ENCODE data around the gene MS4A15. TPM values are rescaled to one million over a fixed set of nuclear protein-coding genes. Genes with fewer than 3 reads are reported as not detected.

MS4A15 gene
- total RNA-seq, 1 donor from 2014 or later: not detected

GRCh38 chr11:60771879-60772525 is 15.3 kb downstream of the MS4A15 start:
- Mint-ChIP-seq H3K4me3 (no peak overlapping the region), H3K36me3 (ENCODE audit: low read depth) (no peaks in the 10 kb centered on the region), H3K4me1 (ENCODE audit: low read depth) (peaks cover 5% of the 10 kb centered on the region), H3K27ac (no peak overlapping the region), H3K9me3 (no peaks in the 10 kb centered on the region), H3K27me3 (ENCODE audit: insufficient read depth) (peaks cover 4% of the 10 kb centered on the region)
- DNase-seq (ENCODE audit: low spot score): no peak
- intact Hi-C loops (cut with micrococcal nuclease): loop anchor here (10.0 kb wide), 1 partner anchor 413 kb away; no protein-coding TSS in a partner anchor

GRCh38 chr11:60772666-60773065 is 16.0 kb downstream of the MS4A15 start:
- Mint-ChIP-seq H3K27ac (no peak overlapping the region), H3K4me1 (ENCODE audit: low read depth) (peaks cover 5% of the 10 kb centered on the region), H3K4me3 (no peak overlapping the region), H3K27me3 (ENCODE audit: insufficient read depth) (peaks cover 8% of the 10 kb centered on the region), H3K36me3 (ENCODE audit: low read depth) (no peaks in the 10 kb centered on the region), H3K9me3 (no peaks in the 10 kb centered on the region)
- DNase-seq (ENCODE audit: low spot score): no peak
- intact Hi-C loops (cut with micrococcal nuclease): loop anchor here (10.0 kb wide), 1 partner anchor 412 kb away; no protein-coding TSS in a partner anchor

DNA sequence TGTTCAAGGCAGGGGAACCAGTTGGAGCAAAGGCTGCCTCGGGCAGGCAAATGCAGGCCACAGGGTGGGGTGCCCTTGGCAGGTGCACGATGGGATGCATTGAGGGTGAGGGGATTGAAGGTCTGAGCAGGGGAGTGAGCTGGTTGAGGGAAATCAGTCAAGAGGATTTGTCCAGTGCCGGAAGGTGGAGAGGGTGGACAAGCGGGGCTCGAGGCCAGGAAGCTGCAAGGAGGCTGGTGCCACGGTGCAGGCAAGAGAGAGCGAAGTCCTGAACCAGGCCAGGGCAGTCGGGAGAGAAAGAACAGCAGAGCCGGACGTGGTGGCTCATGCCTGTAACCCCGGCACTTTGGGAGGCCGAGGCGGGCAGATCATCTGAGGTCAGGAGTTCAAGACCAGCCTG is 18.1 kb downstream of the MS4A15 start:
- H3K36me3 Mint-ChIP-seq (ENCODE audit: low read depth): no peaks in the 10 kb centered on the region
- H3K9me3 Mint-ChIP-seq: no peaks in the 10 kb centered on the region
- no peak for DNase-seq (ENCODE audit: low spot score)
- intact Hi-C loops (cut with micrococcal nuclease): loop anchor here (1.0 to 10.0 kb wide), 3 partner anchors 58 to 410 kb away; no protein-coding TSS in a partner anchor
- H3K4me1 Mint-ChIP-seq (ENCODE audit: low read depth): peaks cover 5% of the 10 kb centered on the region
- H3K27ac Mint-ChIP-seq: no peak overlapping the region
- H3K4me3 Mint-ChIP-seq: no peak overlapping the region
- H3K27me3 Mint-ChIP-seq (ENCODE audit: insufficient read depth): peaks cover 8% of the 10 kb centered on the region

DNA sequence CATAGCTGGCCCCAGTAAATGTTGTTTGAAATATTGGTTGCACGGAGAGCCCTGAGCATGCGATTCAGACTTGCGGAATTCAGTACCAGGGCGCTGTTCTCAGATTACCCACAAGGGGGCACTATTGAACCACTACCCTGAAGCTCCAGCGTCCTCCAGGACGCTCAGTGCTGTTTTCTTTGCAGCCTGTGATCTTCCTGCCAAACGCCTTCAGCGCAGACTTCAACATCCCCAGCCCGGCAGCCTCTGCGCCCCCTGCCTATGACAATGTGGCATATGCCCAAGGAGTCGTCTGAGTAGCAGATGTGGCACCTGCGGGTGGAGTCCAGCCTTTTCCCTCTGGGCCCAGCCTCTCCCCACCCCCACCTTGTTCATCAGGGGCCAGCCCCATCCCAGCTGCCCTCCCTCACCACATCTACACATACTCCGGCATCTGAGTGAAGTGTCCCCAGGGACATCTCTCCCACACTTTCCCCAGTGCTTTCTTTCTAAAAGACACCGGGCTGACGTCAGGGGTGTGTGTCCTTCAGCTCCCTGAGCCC is 18.8 kb downstream of the MS4A15 start:
- Mint-ChIP-seq H3K36me3 (ENCODE audit: low read depth) (no peaks in the 10 kb centered on the region), H3K27ac (no peak overlapping the region), H3K9me3 (no peaks in the 10 kb centered on the region), H3K4me3 (no peak overlapping the region), H3K4me1 (ENCODE audit: low read depth) (peaks cover 5% of the 10 kb centered on the region), H3K27me3 (ENCODE audit: insufficient read depth) (peaks cover 8% of the 10 kb centered on the region)
- intact Hi-C loops (cut with micrococcal nuclease): loop anchor here (1.0 to 10.0 kb wide), 3 partner anchors 57 to 409 kb away; no protein-coding TSS in a partner anchor
- peak; percentile 69 for DNase-seq (ENCODE audit: low spot score)

DNA sequence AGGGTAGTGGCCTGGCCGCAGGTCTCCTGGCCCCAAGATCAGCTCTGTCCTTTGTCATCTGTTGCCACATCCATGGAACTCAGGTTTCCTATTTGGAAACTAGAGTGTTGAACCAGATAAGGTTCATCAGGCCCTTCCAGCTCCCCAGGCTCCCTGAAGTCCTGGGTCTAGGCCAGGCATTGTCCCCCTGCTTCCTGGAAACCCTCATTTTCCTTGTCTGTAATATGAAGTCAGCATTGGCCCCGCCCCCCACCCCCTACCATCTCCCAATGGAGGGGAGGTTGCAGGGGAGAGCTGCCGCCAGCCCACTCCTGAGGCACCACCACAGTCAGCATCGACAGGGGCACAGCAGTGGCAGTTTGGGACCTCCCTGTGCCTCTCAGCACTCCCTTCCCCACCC is 19.5 kb downstream of the MS4A15 start:
- intact Hi-C loops (cut with micrococcal nuclease): loop anchor here (5.0 to 10.0 kb wide), 2 partner anchors 56 to 409 kb away; no protein-coding TSS in a partner anchor

DNA sequence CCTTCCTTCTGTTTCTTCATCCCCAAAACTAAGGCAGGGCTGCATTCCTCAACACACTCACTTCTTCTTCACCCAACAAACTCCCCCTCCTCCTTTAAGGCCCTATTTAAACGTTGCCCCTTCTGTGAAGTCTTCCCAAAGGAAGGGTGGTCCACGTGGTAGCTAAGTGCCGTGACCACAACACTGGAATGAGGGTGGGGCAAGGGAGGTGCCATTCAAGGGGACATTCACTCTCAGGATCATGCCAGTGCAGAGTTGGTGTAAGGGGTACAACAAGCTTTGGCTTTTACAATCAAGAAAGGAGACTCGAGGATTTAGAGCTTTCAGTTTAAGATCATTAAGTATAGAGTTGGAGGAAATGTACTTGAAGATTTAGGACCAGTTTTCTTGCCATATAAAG is 20.4 kb downstream of the MS4A15 start:
- H3K36me3 Mint-ChIP-seq (ENCODE audit: low read depth): no peaks in the 10 kb centered on the region
- no peak for DNase-seq (ENCODE audit: low spot score)
- H3K9me3 Mint-ChIP-seq: no peaks in the 10 kb centered on the region
- intact Hi-C loops (cut with micrococcal nuclease): loop anchor here (5.0 to 10.0 kb wide), 2 partner anchors 55 to 408 kb away; no protein-coding TSS in a partner anchor
- H3K27me3 Mint-ChIP-seq (ENCODE audit: insufficient read depth): peaks cover 8% of the 10 kb centered on the region
- H3K4me3 Mint-ChIP-seq: no peak overlapping the region
- peaks cover 5% of the 10 kb centered on the region for H3K4me1 Mint-ChIP-seq (ENCODE audit: low read depth)
- H3K27ac Mint-ChIP-seq: no peak overlapping the region

More for the DNA sequence above, 19.5 kb downstream of the MS4A15 start:
- no peak overlapping the region for H3K4me3 Mint-ChIP-seq
- no peaks in the 10 kb centered on the region for H3K36me3 Mint-ChIP-seq (ENCODE audit: low read depth)
- H3K4me1 Mint-ChIP-seq (ENCODE audit: low read depth): peaks cover 5% of the 10 kb centered on the region
- H3K27me3 Mint-ChIP-seq (ENCODE audit: insufficient read depth): peaks cover 8% of the 10 kb centered on the region
- DNase-seq (ENCODE audit: low spot score): no peak
- no peak overlapping the region for H3K27ac Mint-ChIP-seq
- no peaks in the 10 kb centered on the region for H3K9me3 Mint-ChIP-seq

- intact Hi-C loops (cut with micrococcal nuclease): loop anchor here (5.0 to 10.0 kb wide), 2 partner anchors 55 to 407 kb away; no protein-coding TSS in a partner anchor
These were observed 20.9 kb downstream of the MS4A15 start for GRCh38 chr11:60777572-60777971.

GRCh38 chr11:60780065-60780464 is 23.4 kb downstream of the MS4A15 start:
- Mint-ChIP-seq H3K36me3 (ENCODE audit: low read depth) (no peaks in the 10 kb centered on the region), H3K9me3 (no peaks in the 10 kb centered on the region), H3K27me3 (ENCODE audit: insufficient read depth) (peaks cover 5% of the 10 kb centered on the region), H3K4me1 (ENCODE audit: low read depth) (peaks cover 5% of the 10 kb centered on the region), H3K4me3 (no peak overlapping the region), H3K27ac (no peak overlapping the region)
- intact Hi-C loops (cut with micrococcal nuclease): no loop called here
- no peak for DNase-seq (ENCODE audit: low spot score)

More at GRCh38 chr11:60777572-60777971, 20.9 kb downstream of the MS4A15 start:
- Mint-ChIP-seq H3K9me3 (no peaks in the 10 kb centered on the region), H3K4me1 (ENCODE audit: low read depth) (peaks cover 5% of the 10 kb centered on the region), H3K36me3 (ENCODE audit: low read depth) (no peaks in the 10 kb centered on the region), H3K27ac (no peak overlapping the region), H3K4me3 (no peak overlapping the region), H3K27me3 (ENCODE audit: insufficient read depth) (peaks cover 8% of the 10 kb centered on the region)
- no peak for DNase-seq (ENCODE audit: low spot score)

DNA sequence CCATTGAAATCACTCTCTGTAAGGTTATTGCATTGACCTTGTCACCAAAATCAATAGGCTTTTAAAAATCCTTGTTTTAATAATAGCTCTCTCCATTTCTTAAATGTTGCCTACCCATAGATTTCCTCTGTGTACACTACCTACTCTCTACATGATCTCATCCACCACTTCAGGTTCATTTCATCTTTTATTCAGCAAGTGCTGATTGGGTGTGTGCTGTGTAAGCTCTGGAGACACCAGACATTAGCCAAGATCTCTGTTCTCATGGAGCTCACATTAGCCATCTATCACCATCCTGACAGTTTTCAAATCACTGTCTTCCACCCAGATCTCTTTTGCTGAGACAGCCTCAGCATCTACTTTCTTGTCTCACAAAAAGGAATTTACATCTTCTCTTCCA is 24.1 kb downstream of the MS4A15 start:
- intact Hi-C loops (cut with micrococcal nuclease): no loop called here
- Mint-ChIP-seq H3K9me3 (no peaks in the 10 kb centered on the region), H3K27me3 (ENCODE audit: insufficient read depth) (peaks cover 6% of the 10 kb centered on the region), H3K27ac (no peak overlapping the region), H3K36me3 (ENCODE audit: low read depth) (no peaks in the 10 kb centered on the region), H3K4me3 (no peak overlapping the region), H3K4me1 (ENCODE audit: low read depth) (no peaks in the 10 kb centered on the region)
- DNase-seq (ENCODE audit: low spot score): no peak

DNA sequence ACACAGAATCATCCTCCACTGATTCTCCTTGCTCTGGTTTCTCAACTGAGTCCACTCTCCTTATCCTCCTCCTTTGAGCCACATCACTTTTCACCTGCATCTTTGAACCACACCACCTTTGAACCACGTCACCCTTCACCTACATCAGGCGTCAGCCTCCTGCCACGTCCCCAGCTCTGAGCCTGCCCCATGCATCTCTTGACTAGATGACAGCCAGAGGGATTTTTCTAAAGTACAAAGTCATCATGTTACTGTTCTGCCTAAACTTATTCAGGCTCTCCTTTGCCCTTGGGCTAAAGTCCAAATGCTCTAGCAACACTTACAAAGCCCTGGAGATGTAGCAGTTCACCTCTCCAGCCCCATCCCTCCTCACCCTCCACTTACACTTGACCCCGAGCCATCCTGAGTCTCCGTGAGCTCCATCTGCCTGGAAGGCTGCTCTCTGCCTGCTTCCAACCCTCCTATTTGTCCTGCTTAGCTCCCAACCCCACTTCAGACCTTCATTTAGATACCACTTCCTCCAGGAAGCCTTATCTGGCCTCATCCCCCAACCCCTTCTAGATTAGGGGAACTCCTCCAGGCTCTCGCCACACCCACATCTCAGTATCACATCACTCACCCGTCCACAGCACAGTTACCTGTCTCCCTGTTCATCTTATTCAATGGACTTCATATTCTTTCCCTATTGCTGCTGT is 24.8 kb downstream of the MS4A15 start:
- Mint-ChIP-seq H3K27ac (no peak overlapping the region), H3K4me1 (ENCODE audit: low read depth) (no peaks in the 10 kb centered on the region), H3K36me3 (ENCODE audit: low read depth) (no peaks in the 10 kb centered on the region), H3K4me3 (no peak overlapping the region), H3K9me3 (no peaks in the 10 kb centered on the region), H3K27me3 (ENCODE audit: insufficient read depth) (peaks cover 6% of the 10 kb centered on the region)
- no peak for DNase-seq (ENCODE audit: low spot score)
- intact Hi-C loops (cut with micrococcal nuclease): no loop called here

GRCh38 chr11:60781981-60782316 is 25.3 kb downstream of the MS4A15 start:
- Mint-ChIP-seq H3K4me3 (no peak overlapping the region), H3K27ac (no peak overlapping the region), H3K36me3 (ENCODE audit: low read depth) (no peaks in the 10 kb centered on the region), H3K4me1 (ENCODE audit: low read depth) (no peaks in the 10 kb centered on the region), H3K27me3 (ENCODE audit: insufficient read depth) (peaks cover 6% of the 10 kb centered on the region), H3K9me3 (no peaks in the 10 kb centered on the region)
- intact Hi-C loops (cut with micrococcal nuclease): no loop called here
- no peak for DNase-seq (ENCODE audit: low spot score)

GRCh38 chr11:60782393-60783140 is 25.9 kb downstream of the MS4A15 start:
- H3K36me3 Mint-ChIP-seq (ENCODE audit: low read depth): no peaks in the 10 kb centered on the region

More at GRCh38 chr11:60782393-60783140, 25.9 kb downstream of the MS4A15 start:
- intact Hi-C loops (cut with micrococcal nuclease): no loop called here
- peaks cover 2% of the 10 kb centered on the region for H3K27me3 Mint-ChIP-seq (ENCODE audit: insufficient read depth)
- H3K27ac Mint-ChIP-seq: no peak overlapping the region
- DNase-seq (ENCODE audit: low spot score): no peak
- no peaks in the 10 kb centered on the region for H3K9me3 Mint-ChIP-seq
- H3K4me1 Mint-ChIP-seq (ENCODE audit: low read depth): no peaks in the 10 kb centered on the region
- no peak overlapping the region for H3K4me3 Mint-ChIP-seq

Data from activated T-helper 1 cell treated with anti-CD3 and anti-CD28 coated beads, Interleukin-12 subunit alpha, Interleukin-12 subunit beta, Interleukin-2, Interleukin-4 antibody, amounts not matched to agents 30 ng/mL and 10 ng/mL and 1 ng/mL, durations not matched to agents 14 hours and 24 hours and 36 hours (primary cell).